Right lobe of liver (tissue), 6 donors: Measurements from ENCODE around the gene CELSR1. TPM values are rescaled to one million over a fixed set of nuclear protein-coding genes. Genes with fewer than 3 reads are reported as not detected.

ENCODE experiments used
- ATAC-seq, 4 donors: fragments of 200-7000 bp; cut with Tn5 transposase; one replicate each; pipeline ENCODE4 v1.9.1; 2020; ENCODE audit warnings: mild to moderate bottlenecking in 4 of 4, moderate library complexity in 4 of 4
- DNase-seq, 3 donors: peaks; one replicate each; pipeline ENCODE4 v3.0.0-alpha.2; 2020
- H3K27ac ChIP-seq, 3 donors: fragments of 200-600 bp; one replicate each; pipeline ENCODE4 v1.8.0; 2022
- H3K27me3 ChIP-seq, 2 donors: fragments of 200-600 bp; one replicate each; pipeline ENCODE4 v1.8.0; 2022
- H3K36me3 ChIP-seq, 4 donors: fragments of 200-600 bp; sonication (generic) in 1 of 4; one replicate each; pipeline versions ENCODE4 v1.5.1 to v1.8.0; 2017 to 2022; ENCODE audit warnings: control low read depth in 1 of 4
- H3K4me1 ChIP-seq, 4 donors: fragments of 200-600 bp; sonication (generic) in 1 of 4; one replicate each; pipeline versions ENCODE4 v1.5.1 to v1.8.0; 2017 to 2022; ENCODE audit warnings: control low read depth in 1 of 4
- H3K4me3 ChIP-seq, 3 donors: fragments of 200-600 bp; one replicate each; pipeline ENCODE4 v1.8.0; 2022
- H3K9me3 ChIP-seq, 4 donors: fragments of 200-600 bp; sonication (generic) in 1 of 4; one replicate each; pipeline versions ENCODE4 v1.5.1 to v1.8.0; 2017 to 2022; ENCODE audit warnings: control low read depth in 1 of 4
- CTCF ChIP-seq, 4 donors: fragments of 200-600 bp in 3 of 4; fragments of 450-650 bp in 1 of 4; IDR thresholded peaks; one replicate each; pipeline versions ENCODE4 v1.5.1 to v1.8.0; 2016 to 2022; ENCODE audit warnings: antibody characterized with exemption in 4 of 4, mild to moderate bottlenecking in 2 of 4
- POLR2A ChIP-seq: fragments of 450-650 bp; IDR thresholded peaks from one replicate; pipeline ENCODE4 v1.6.1; 2017; ENCODE audit warnings: antibody characterized with exemption, mild to moderate bottlenecking
- WGBS: methylation state at CpG from one replicate; pipeline ENCODE4 v1.1.6; 2018; ENCODE audit warnings: low coverage, low lambda C conversion rate; ENCODE audit not compliant: insufficient coverage; ENCODE audit errors: missing lambda C conversion rate; 5-methylcytosine and 5-hydroxymethylcytosine counted together
- intact Hi-C, 2 donors: fragments of 100-400 bp; cut with DNase I; formaldehyde crosslinking; loops; one replicate each; pipeline versions ENCODE4 v1.11.2 to v1.14.1; 2022
- total RNA-seq, 6 experiments: library from RNA; depleted of rRNA in 2 of 6; stranded (reverse); fragments of >200 nt in 2 of 6; fragmentation: NEBNext Ultra II Directional in 3 of 6; extraction: Animal tissue kit (Norgen Biotek cat#: 25700) in 3 of 6; gene quantifications; one replicate each; pipeline versions ENCODE4 v1.1.0 to v1.2.4, GENCODE V29; 2016 to 2023
- donor health status: DM: no; HTN: yes; CAD: no.
- donor health status: DM: no; HTN: no; CAD: no.
- donor health status: DM: no; HTN: no; CAD: no.
- donor health status: DM: no; HTN: yes; CAD: no.
- donor health status: DM: no; HTN: yes; CAD: no.

Gene CELSR1
- total RNA-seq, 6 experiments from 2014 or later, result 2.9 to 8.2 (median 5.0) TPM

GRCh38 chr22:46394622-46395021, 142.8 kb downstream of the CELSR1 start:
- H3K27me3 ChIP-seq, result no peaks in the 10 kb centered on the region
- WGBS, result no CpG with 5 or more reads among the region's 14 CpGs
- TF ChIP-seq CTCF (IDR thresholded peaks at IDR 0.05), result no peak
- no peak for TF ChIP-seq POLR2A
- intact Hi-C loops, result no loop called here
- no peak for ATAC-seq
- no peak for DNase-seq
- H3K4me3 ChIP-seq, result no peak overlapping the region
- H3K27ac ChIP-seq, result no peak overlapping the region
- no peaks in the 10 kb centered on the region for H3K9me3 ChIP-seq
- no peaks in the 10 kb centered on the region for H3K4me1 ChIP-seq
- H3K36me3 ChIP-seq, result no peaks in the 10 kb centered on the region

- no peak overlapping the region for H3K4me3 ChIP-seq
- intact Hi-C loops, result no loop called here
- no peaks in the 10 kb centered on the region for H3K4me1 ChIP-seq
- no peak for ATAC-seq
- 67% methylated on average over 7 of the region's 14 CpGs for WGBS
- H3K27me3 ChIP-seq, result no peaks in the 10 kb centered on the region
- no peaks in the 10 kb centered on the region for H3K36me3 ChIP-seq
- DNase-seq, result no peak
- no peak for TF ChIP-seq CTCF (IDR thresholded peaks at IDR 0.05)
- no peak overlapping the region for H3K27ac ChIP-seq
- H3K9me3 ChIP-seq, result no peaks in the 10 kb centered on the region
Measured at GRCh38 chr22:46393873-46394272, 143.5 kb downstream of the CELSR1 start.

- ATAC-seq (no peak), DNase-seq (no peak)
- H3K27me3 ChIP-seq, result no peaks in the 10 kb centered on the region
- H3K9me3 ChIP-seq, result no peaks in the 10 kb centered on the region
- no peaks in the 10 kb centered on the region for H3K4me1 ChIP-seq
- H3K36me3 ChIP-seq, result no peaks in the 10 kb centered on the region
- H3K4me3 ChIP-seq, result no peak overlapping the region
- TF ChIP-seq CTCF (IDR thresholded peaks at IDR 0.05) (no peak), POLR2A (no peak)
- 84% methylated on average over 16 of the region's 16 CpGs for WGBS
- no peak overlapping the region for H3K27ac ChIP-seq
- intact Hi-C loops, result no loop called here
Measured at GRCh38 chr22:46392137-46392844, 145.1 kb downstream of the CELSR1 start.

GRCh38 chr22:46391486-46392136, 145.8 kb downstream of the CELSR1 start:
- H3K27me3 ChIP-seq, result no peaks in the 10 kb centered on the region
- DNase-seq (peak in 2 of 3 donors; percentile 50 to 71), ATAC-seq (peak in 3 of 4 donors; percentile 3 to 62 (median 54))
- H3K4me3 ChIP-seq, result no peak overlapping the region
- H3K9me3 ChIP-seq, result no peaks in the 10 kb centered on the region
- TF ChIP-seq CTCF (IDR thresholded peaks at IDR 0.05) (no peak), POLR2A (no peak)
- H3K36me3 ChIP-seq, result no peaks in the 10 kb centered on the region
- H3K27ac ChIP-seq, result no peak overlapping the region
- intact Hi-C loops, result no loop called here
- H3K4me1 ChIP-seq, result no peaks in the 10 kb centered on the region
- WGBS, result 88% methylated on average over 6 of the region's 36 CpGs
